GM12878 (cell line): ENCODE results near the gene CACNA1E. TPM values are rescaled to one million over a fixed set of nuclear protein-coding genes. Genes with fewer than 3 reads are reported as not detected.

ENCODE experiments used
- CBX5 ChIP-seq: sonication (generic); IDR thresholded peaks from 2 replicates; pipeline ENCODE4 v1.6.1; 2016; ENCODE audit warnings: low read depth, moderate library complexity, mild to moderate bottlenecking, inconsistent platforms
- NRF1 ChIP-seq: conservative IDR thresholded peaks from 2 replicates; pipeline ENCODE4 v1.6.1; 2011; ENCODE audit warnings: mild to moderate bottlenecking, low read depth, low read length, improper control_type of control experiment
- SPI1 ChIP-seq: IDR thresholded peaks from 2 replicates; pipeline ENCODE4 v1.6.1; 2011; ENCODE audit warnings: low read depth, mild to moderate bottlenecking, low read length, moderate library complexity, borderline replicate concordance; ENCODE audit not compliant: insufficient read depth
- polyA plus RNA-seq, 11 experiments: library from polyadenylated mRNA; depleted of rRNA in 4 of 11; unstranded in 6 of 11; stranded (reverse) in 5 of 11; fragments of >200 nt; fragmentation: Nextera tagmentation in 4 of 11; fragmentation: Illumina TruSeq in 1 of 11; extraction: Ambion mirVana in 4 of 11; extraction: Trizol in 1 of 11; gene quantifications; 1 replicate in 1 of 11; 2 replicates in 10 of 11; pipeline versions ENCODE4 v1.2.1 to v1.2.3, GENCODE V29; 2011 to 2016; ENCODE audit warnings: inconsistent platforms in 2 of 11, missing spikeins in 2 of 11, low read depth in 1 of 11
- total RNA-seq, 4 experiments: library from RNA; depleted of rRNA in 3 of 4; stranded (reverse); fragments of >200 nt in 3 of 4; fragmentation: Illumina TruSeq in 1 of 4; extraction: Trizol in 1 of 4; gene quantifications; 2 replicates each; pipeline versions ENCODE4 v1.2.1 to v1.2.3, GENCODE V29; 2013 to 2021
- TF ChIP-seq, protein P1 (sequence below): fragments of 450-650 bp; IDR thresholded peaks from 2 replicates; pipeline ENCODE4 v1.6.1; 2017; ENCODE audit warnings: mild to moderate bottlenecking, low read depth, inconsistent platforms; ENCODE audit not compliant: poor library complexity, severe bottlenecking
- TF ChIP-seq, protein P2 (sequence below): fragments of 450-650 bp; IDR thresholded peaks from 2 replicates; pipeline ENCODE4 v1.6.1; 2016; ENCODE audit warnings: mild to moderate bottlenecking, moderate library complexity, borderline replicate concordance

The CACNA1E gene
- total and polyA plus RNA-seq, 10 of the 15 experiments (the other 5 are each of a cell fraction or from before 2014, with no cell fraction given): 0.57 to 22.0 (median 8.5) TPM

GRCh38 chr1:181730606-181731005 is 247.3 kb downstream of the CACNA1E start (continued):
- TF ChIP-seq, protein P1, sequence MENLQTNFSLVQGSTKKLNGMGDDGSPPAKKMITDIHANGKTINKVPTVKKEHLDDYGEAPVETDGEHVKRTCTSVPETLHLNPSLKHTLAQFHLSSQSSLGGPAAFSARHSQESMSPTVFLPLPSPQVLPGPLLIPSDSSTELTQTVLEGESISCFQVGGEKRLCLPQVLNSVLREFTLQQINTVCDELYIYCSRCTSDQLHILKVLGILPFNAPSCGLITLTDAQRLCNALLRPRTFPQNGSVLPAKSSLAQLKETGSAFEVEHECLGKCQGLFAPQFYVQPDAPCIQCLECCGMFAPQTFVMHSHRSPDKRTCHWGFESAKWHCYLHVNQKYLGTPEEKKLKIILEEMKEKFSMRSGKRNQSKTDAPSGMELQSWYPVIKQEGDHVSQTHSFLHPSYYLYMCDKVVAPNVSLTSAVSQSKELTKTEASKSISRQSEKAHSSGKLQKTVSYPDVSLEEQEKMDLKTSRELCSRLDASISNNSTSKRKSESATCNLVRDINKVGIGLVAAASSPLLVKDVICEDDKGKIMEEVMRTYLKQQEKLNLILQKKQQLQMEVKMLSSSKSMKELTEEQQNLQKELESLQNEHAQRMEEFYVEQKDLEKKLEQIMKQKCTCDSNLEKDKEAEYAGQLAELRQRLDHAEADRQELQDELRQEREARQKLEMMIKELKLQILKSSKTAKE: no peak
- TF ChIP-seq SPI1 (no peak), NRF1 (no peak), CBX5 (no peak)
- TF ChIP-seq, protein P2, sequence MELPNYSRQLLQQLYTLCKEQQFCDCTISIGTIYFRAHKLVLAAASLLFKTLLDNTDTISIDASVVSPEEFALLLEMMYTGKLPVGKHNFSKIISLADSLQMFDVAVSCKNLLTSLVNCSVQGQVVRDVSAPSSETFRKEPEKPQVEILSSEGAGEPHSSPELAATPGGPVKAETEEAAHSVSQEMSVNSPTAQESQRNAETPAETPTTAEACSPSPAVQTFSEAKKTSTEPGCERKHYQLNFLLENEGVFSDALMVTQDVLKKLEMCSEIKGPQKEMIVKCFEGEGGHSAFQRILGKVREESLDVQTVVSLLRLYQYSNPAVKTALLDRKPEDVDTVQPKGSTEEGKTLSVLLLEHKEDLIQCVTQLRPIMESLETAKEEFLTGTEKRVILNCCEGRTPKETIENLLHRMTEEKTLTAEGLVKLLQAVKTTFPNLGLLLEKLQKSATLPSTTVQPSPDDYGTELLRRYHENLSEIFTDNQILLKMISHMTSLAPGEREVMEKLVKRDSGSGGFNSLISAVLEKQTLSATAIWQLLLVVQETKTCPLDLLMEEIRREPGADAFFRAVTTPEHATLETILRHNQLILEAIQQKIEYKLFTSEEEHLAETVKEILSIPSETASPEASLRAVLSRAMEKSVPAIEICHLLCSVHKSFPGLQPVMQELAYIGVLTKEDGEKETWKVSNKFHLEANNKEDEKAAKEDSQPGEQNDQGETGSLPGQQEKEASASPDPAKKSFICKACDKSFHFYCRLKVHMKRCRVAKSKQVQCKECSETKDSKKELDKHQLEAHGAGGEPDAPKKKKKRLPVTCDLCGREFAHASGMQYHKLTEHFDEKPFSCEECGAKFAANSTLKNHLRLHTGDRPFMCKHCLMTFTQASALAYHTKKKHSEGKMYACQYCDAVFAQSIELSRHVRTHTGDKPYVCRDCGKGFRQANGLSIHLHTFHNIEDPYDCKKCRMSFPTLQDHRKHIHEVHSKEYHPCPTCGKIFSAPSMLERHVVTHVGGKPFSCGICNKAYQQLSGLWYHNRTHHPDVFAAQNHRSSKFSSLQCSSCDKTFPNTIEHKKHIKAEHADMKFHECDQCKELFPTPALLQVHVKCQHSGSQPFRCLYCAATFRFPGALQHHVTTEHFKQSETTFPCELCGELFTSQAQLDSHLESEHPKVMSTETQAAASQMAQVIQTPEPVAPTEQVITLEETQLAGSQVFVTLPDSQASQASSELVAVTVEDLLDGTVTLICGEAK: no peak
